Sigmoid colon (tissue), 4 donors: ENCODE data around the gene WHRN.

Experiments
- EP300 ChIP-seq, 4 donors: sonication (generic); formaldehyde crosslinking; IDR thresholded peaks; one replicate each; pipeline ENCODE4 v1.6.1; 2017; ENCODE audit warnings: antibody characterized with exemption in 4 of 4
- POLR2A ChIP-seq, 2 donors: fragments of 450-650 bp; IDR thresholded peaks; one replicate each; pipeline ENCODE4 v1.6.1; 2016; ENCODE audit warnings: antibody characterized with exemption in 2 of 2, mild to moderate bottlenecking in 2 of 2, moderate library complexity in 2 of 2
- TF ChIP-seq, protein P1 (sequence below), 4 experiments: fragments of 450-650 bp in 3 of 4; fragments of 200-600 bp in 1 of 4; IDR thresholded peaks; one replicate each; pipeline ENCODE4 v1.5.1; 2016 to 2019; ENCODE audit warnings: antibody characterized with exemption in 4 of 4, mild to moderate bottlenecking in 3 of 4, moderate library complexity in 2 of 4

GRCh38 chr9:114549697-114550330, 44.5 kb upstream of the WHRN start:
- TF ChIP-seq EP300 (IDR thresholded peaks at IDR 0.05) (no peak), POLR2A (IDR thresholded peaks at IDR 0.05) (no peak)
- TF ChIP-seq, protein P1, sequence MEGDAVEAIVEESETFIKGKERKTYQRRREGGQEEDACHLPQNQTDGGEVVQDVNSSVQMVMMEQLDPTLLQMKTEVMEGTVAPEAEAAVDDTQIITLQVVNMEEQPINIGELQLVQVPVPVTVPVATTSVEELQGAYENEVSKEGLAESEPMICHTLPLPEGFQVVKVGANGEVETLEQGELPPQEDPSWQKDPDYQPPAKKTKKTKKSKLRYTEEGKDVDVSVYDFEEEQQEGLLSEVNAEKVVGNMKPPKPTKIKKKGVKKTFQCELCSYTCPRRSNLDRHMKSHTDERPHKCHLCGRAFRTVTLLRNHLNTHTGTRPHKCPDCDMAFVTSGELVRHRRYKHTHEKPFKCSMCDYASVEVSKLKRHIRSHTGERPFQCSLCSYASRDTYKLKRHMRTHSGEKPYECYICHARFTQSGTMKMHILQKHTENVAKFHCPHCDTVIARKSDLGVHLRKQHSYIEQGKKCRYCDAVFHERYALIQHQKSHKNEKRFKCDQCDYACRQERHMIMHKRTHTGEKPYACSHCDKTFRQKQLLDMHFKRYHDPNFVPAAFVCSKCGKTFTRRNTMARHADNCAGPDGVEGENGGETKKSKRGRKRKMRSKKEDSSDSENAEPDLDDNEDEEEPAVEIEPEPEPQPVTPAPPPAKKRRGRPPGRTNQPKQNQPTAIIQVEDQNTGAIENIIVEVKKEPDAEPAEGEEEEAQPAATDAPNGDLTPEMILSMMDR (IDR thresholded peaks at IDR 0.05), result no peak
